IMR-90 (cell line): ENCODE measurements around the gene ADGRB3. TPM values are rescaled to one million over a fixed set of nuclear protein-coding genes. Genes with fewer than 3 reads are reported as not detected.

ENCODE experiments used
- ATAC-seq: fragments of 200-7000 bp; cut with Tn5 transposase; 2 replicates; pipeline ENCODE4 v1.9.1; 2020; ENCODE audit warnings: low read depth, mild to moderate bottlenecking, moderate library complexity
- BruUV-seq: library from RNA; stranded (reverse); fragments of 400-500 nt; replicated peaks from 2 replicates; lab custom pipeline; 2021; lab: Mats Ljungman, UMichigan
- CTCF ChIA-PET: fragments of 300-600 bp; formaldehyde crosslinking; extraction: SDS; loops from one replicate; lab custom pipeline; 2021; ENCODE audit warnings: antibody characterized with exemption; lab: Yijun Ruan, JAX
- POLR2A ChIA-PET: fragments of 300-600 bp; sonication (Branson Sonifier 250); formaldehyde crosslinking; loops from one replicate; lab custom pipeline; 2022; ENCODE audit warnings: antibody characterized with exemption; ENCODE audit not compliant: unreplicated experiment; lab: Charles Lee
- DNase-seq: peaks from one replicate; pipeline ENCODE4 v3.0.0; 2013
- H2AFZ ChIP-seq: replicated peaks from 2 replicates; pipeline ENCODE3; 2013; ENCODE audit warnings: low read length, mild to moderate bottlenecking; ENCODE audit not compliant: poor library complexity
- H2AK5ac ChIP-seq: 2 replicates; pipeline ENCODE4 v1.6.1; 2013; ENCODE audit warnings: low read depth, low read length, inconsistent platforms
- H2AK9ac ChIP-seq: replicated peaks from 2 replicates; pipeline ENCODE3; 2013; ENCODE audit warnings: mild to moderate bottlenecking, low read depth, low read length, moderate library complexity; ENCODE audit not compliant: poor library complexity
- H2BK120ac ChIP-seq: 2 replicates; pipeline ENCODE4 v1.6.1; 2013; ENCODE audit warnings: low read depth, low read length, inconsistent platforms
- H2BK15ac ChIP-seq: 3 replicates; pipeline ENCODE4 v1.6.1; 2013; ENCODE audit warnings: low read depth, low read length, inconsistent platforms
- H2BK20ac ChIP-seq: 2 replicates; pipeline ENCODE4 v1.6.1; 2013; ENCODE audit warnings: low read depth, mild to moderate bottlenecking, inconsistent platforms, low read length, moderate library complexity
- H2BK5ac ChIP-seq: 2 replicates; pipeline ENCODE4 v1.6.1; 2013; ENCODE audit warnings: mild to moderate bottlenecking, low read depth, low read length, inconsistent platforms; ENCODE audit not compliant: poor library complexity, severe bottlenecking
- H3K14ac ChIP-seq: replicated peaks from 2 replicates; pipeline ENCODE4 v1.6.1; 2013; ENCODE audit warnings: low read depth, low read length, inconsistent platforms
- H3K18ac ChIP-seq: 2 replicates; pipeline ENCODE4 v1.6.1; 2013; ENCODE audit warnings: low read depth, low read length, control low read depth
- H3K23ac ChIP-seq: 2 replicates; pipeline ENCODE4 v1.6.1; 2013; ENCODE audit warnings: low read depth, low read length, inconsistent platforms
- H3K27ac ChIP-seq: 2 replicates; pipeline ENCODE4 v1.5.1; 2013; ENCODE audit warnings: mild to moderate bottlenecking, control low read depth, low read length; ENCODE audit not compliant: insufficient read depth
- H3K27me3 ChIP-seq: 2 replicates; pipeline ENCODE4 v1.6.1; 2013; ENCODE audit warnings: low read length; ENCODE audit not compliant: control insufficient read depth, insufficient read depth
- H3K36me3 ChIP-seq: 2 replicates; pipeline ENCODE4 v1.6.1; 2013; ENCODE audit warnings: low read length, mixed read lengths; ENCODE audit not compliant: control insufficient read depth, insufficient read depth
- H3K4ac ChIP-seq: 2 replicates; pipeline ENCODE4 v1.6.1; 2013; ENCODE audit warnings: low read depth, low read length, inconsistent platforms
- H3K4me1 ChIP-seq: 2 replicates; pipeline ENCODE4 v1.6.1; 2013; ENCODE audit warnings: low read length, mixed read lengths; ENCODE audit not compliant: control insufficient read depth, insufficient read depth
- H3K4me2 ChIP-seq: 2 replicates; pipeline ENCODE4 v1.6.1; 2013; ENCODE audit warnings: low read depth, mild to moderate bottlenecking, control low read depth, low read length, moderate library complexity
- H3K4me3 ChIP-seq: 2 replicates; pipeline ENCODE4 v1.5.1; 2013; ENCODE audit warnings: low read depth, mild to moderate bottlenecking, control low read depth, low read length, moderate library complexity; ENCODE audit not compliant: insufficient read depth
- H3K56ac ChIP-seq: 2 replicates; pipeline ENCODE4 v1.6.1; 2013; ENCODE audit warnings: low read length, inconsistent platforms; ENCODE audit not compliant: insufficient read depth; ENCODE audit errors: extremely low read depth
- H3K79me1 ChIP-seq, 2 experiments: 2 replicates each; pipeline ENCODE4 v1.6.1; 2013; ENCODE audit warnings: low read length in 2 of 2, inconsistent platforms in 1 of 2, low read depth in 1 of 2
- H3K9ac ChIP-seq: 2 replicates; pipeline ENCODE4 v1.6.1; 2013; ENCODE audit warnings: low read depth, low read length, control low read depth
- H3K9me1 ChIP-seq: 2 replicates; pipeline ENCODE4 v1.6.1; 2013; ENCODE audit warnings: low read length, inconsistent platforms; ENCODE audit not compliant: insufficient read depth
- H3K9me3 ChIP-seq: 2 replicates; pipeline ENCODE4 v1.6.1; 2013; ENCODE audit warnings: low read length; ENCODE audit not compliant: control insufficient read depth, insufficient read depth
- H4K20me1 ChIP-seq: 2 replicates; pipeline ENCODE4 v1.6.1; 2013; ENCODE audit warnings: low read length, inconsistent platforms; ENCODE audit not compliant: insufficient read depth
- H4K5ac ChIP-seq: 2 replicates; pipeline ENCODE4 v1.6.1; 2013; ENCODE audit warnings: mild to moderate bottlenecking, low read depth, low read length, control low read depth
- H4K8ac ChIP-seq, 2 experiments: 2 replicates each; pipeline ENCODE4 v1.6.1; 2013; ENCODE audit warnings: low read depth in 2 of 2, low read length in 2 of 2, control low read depth in 1 of 2, inconsistent platforms in 1 of 2
- H4K91ac ChIP-seq: 2 replicates; pipeline ENCODE4 v1.6.1; 2013; ENCODE audit warnings: low read depth, low read length, inconsistent platforms; ENCODE audit not compliant: insufficient read depth
- BHLHE40 ChIP-seq: fragments of 150-350 bp; IDR thresholded peaks from 2 replicates; pipeline ENCODE4 v1.6.1; 2016; ENCODE audit warnings: mild to moderate bottlenecking, low read depth, low read length
- CEBPB ChIP-seq: IDR thresholded peaks from 2 replicates; pipeline ENCODE4 v1.6.1; 2012; ENCODE audit warnings: low read depth, low read length, improper control_type of control experiment
- CHD1 ChIP-seq: IDR thresholded peaks from 2 replicates; pipeline ENCODE4 v1.6.1; 2012; ENCODE audit warnings: low read depth, low read length, improper control_type of control experiment
- FOS ChIP-seq: fragments of 150-350 bp; IDR thresholded peaks from 2 replicates; pipeline ENCODE4 v1.6.1; 2016; ENCODE audit warnings: low read depth, low read length
- MAFK ChIP-seq: IDR thresholded peaks from 2 replicates; pipeline ENCODE4 v1.6.1; 2012; ENCODE audit warnings: low read depth, low read length, improper control_type of control experiment
- MAZ ChIP-seq: IDR thresholded peaks from 2 replicates; pipeline ENCODE4 v1.6.1; 2012; ENCODE audit warnings: low read depth, mild to moderate bottlenecking, low read length, improper control_type of control experiment, moderate library complexity, borderline replicate concordance
- MXI1 ChIP-seq: IDR thresholded peaks from 2 replicates; pipeline ENCODE4 v1.6.1; 2012; ENCODE audit warnings: low read depth, mild to moderate bottlenecking, low read length, moderate library complexity, borderline replicate concordance
- NFE2L2 ChIP-seq: fragments of 150-350 bp; IDR thresholded peaks from 2 replicates; pipeline ENCODE4 v1.6.1; 2016; ENCODE audit warnings: low read depth, mild to moderate bottlenecking, low read length
- POLR2A ChIP-seq: IDR thresholded peaks from 2 replicates; pipeline ENCODE4 v1.6.1; 2012; ENCODE audit warnings: mild to moderate bottlenecking, low read depth, low read length
- RAD21 ChIP-seq: IDR thresholded peaks from 2 replicates; pipeline ENCODE4 v1.6.1; 2012; ENCODE audit warnings: low read length, improper control_type of control experiment
- RCOR1 ChIP-seq: IDR thresholded peaks from 2 replicates; pipeline ENCODE4 v1.6.1; 2012; ENCODE audit warnings: mild to moderate bottlenecking, low read length, improper control_type of control experiment; ENCODE audit not compliant: insufficient replicate concordance
- RFX5 ChIP-seq: IDR thresholded peaks from 2 replicates; pipeline ENCODE4 v1.8.0; 2012; ENCODE audit warnings: low read depth, mild to moderate bottlenecking, low read length, moderate library complexity
- SMC3 ChIP-seq: fragments of 150-350 bp; IDR thresholded peaks from 2 replicates; pipeline ENCODE4 v1.6.1; 2016; ENCODE audit warnings: low read depth, mild to moderate bottlenecking, antibody characterized with exemption, low read length, moderate library complexity
- WGBS, 2 experiments: methylation state at CpG; one replicate each; pipeline versions ENCODE4 v1.1.5 to v1.1.7; 2013; ENCODE audit warnings: missing lambda C conversion rate in 2 of 2; ENCODE audit not compliant: insufficient read length in 1 of 2; ENCODE audit errors: extremely low coverage in 2 of 2; 5-methylcytosine and 5-hydroxymethylcytosine counted together
- dilution Hi-C: fragments of 300-500 bp; cut with HindIII; formaldehyde crosslinking; loops from one replicate; pipeline ENCODE4 v1.14.3; 2018; ENCODE audit warnings: low sequenced_read_pairs; ENCODE audit not compliant: unreplicated experiment
- in situ Hi-C: fragments of 300-500 bp; cut with MboI; formaldehyde crosslinking; loops from 3 replicates; pipeline ENCODE4 v1.14.3; 2019; ENCODE audit warnings: low sequenced_read_pairs, inconsistent platforms, mixed read lengths
- intact Hi-C: fragments of 100-400 bp; cut with micrococcal nuclease; formaldehyde crosslinking; loops from 2 replicates; pipeline ENCODE4 v1.10.0; 2022
- polyA plus RNA-seq, 3 experiments: library from polyadenylated mRNA; depleted of rRNA; stranded (reverse); fragments of >200 nt; gene quantifications; 2 replicates each; pipeline ENCODE4 v1.2.3, GENCODE V29; 2012; ENCODE audit warnings: low replicate concordance in 1 of 3
- total RNA-seq: library from RNA; depleted of rRNA; stranded (reverse); fragments of >200 nt; gene quantifications from 2 replicates; pipeline ENCODE4 v1.2.3, GENCODE V29; 2012
- TF ChIP-seq, protein P1 (sequence below): conservative IDR thresholded peaks from 2 replicates; pipeline ENCODE4 v1.5.1; 2012; ENCODE audit warnings: mild to moderate bottlenecking, low read depth, low read length, improper control_type of control experiment
- TF ChIP-seq, protein P2 (sequence below): fragments of 150-350 bp; IDR thresholded peaks from 2 replicates; pipeline ENCODE4 v1.6.1; 2016; ENCODE audit warnings: low read depth, mild to moderate bottlenecking, low read length, moderate library complexity, borderline replicate concordance
- TF ChIP-seq, protein P3 (sequence below): fragments of 150-350 bp; IDR thresholded peaks from 2 replicates; pipeline ENCODE4 v1.6.1; 2017; ENCODE audit warnings: mild to moderate bottlenecking, antibody characterized with exemption, low read length, low read depth

The ADGRB3 gene
- total and polyA plus RNA-seq, 2 of the 4 experiments (the other 2 are of a cell fraction) = not detected

- H3K56ac ChIP-seq = no peak overlapping the region
- ChIA-PET POLR2A (no interaction called here), CTCF (no interaction called here)
- no peak overlapping the region for H3K4ac ChIP-seq
- H2BK120ac ChIP-seq = no peak overlapping the region
- no peak overlapping the region for H2BK20ac ChIP-seq
- TF ChIP-seq MAZ (no peak), POLR2A (no peak), SMC3 (no peak), RAD21 (no peak), BHLHE40 (no peak), RCOR1 (no peak), RFX5 (no peak), FOS (no peak), MXI1 (no peak), CEBPB (no peak), CHD1 (no peak), NFE2L2 (no peak), MAFK (no peak)
- TF ChIP-seq, protein P1, sequence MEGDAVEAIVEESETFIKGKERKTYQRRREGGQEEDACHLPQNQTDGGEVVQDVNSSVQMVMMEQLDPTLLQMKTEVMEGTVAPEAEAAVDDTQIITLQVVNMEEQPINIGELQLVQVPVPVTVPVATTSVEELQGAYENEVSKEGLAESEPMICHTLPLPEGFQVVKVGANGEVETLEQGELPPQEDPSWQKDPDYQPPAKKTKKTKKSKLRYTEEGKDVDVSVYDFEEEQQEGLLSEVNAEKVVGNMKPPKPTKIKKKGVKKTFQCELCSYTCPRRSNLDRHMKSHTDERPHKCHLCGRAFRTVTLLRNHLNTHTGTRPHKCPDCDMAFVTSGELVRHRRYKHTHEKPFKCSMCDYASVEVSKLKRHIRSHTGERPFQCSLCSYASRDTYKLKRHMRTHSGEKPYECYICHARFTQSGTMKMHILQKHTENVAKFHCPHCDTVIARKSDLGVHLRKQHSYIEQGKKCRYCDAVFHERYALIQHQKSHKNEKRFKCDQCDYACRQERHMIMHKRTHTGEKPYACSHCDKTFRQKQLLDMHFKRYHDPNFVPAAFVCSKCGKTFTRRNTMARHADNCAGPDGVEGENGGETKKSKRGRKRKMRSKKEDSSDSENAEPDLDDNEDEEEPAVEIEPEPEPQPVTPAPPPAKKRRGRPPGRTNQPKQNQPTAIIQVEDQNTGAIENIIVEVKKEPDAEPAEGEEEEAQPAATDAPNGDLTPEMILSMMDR = no peak
- TF ChIP-seq, protein P2, sequence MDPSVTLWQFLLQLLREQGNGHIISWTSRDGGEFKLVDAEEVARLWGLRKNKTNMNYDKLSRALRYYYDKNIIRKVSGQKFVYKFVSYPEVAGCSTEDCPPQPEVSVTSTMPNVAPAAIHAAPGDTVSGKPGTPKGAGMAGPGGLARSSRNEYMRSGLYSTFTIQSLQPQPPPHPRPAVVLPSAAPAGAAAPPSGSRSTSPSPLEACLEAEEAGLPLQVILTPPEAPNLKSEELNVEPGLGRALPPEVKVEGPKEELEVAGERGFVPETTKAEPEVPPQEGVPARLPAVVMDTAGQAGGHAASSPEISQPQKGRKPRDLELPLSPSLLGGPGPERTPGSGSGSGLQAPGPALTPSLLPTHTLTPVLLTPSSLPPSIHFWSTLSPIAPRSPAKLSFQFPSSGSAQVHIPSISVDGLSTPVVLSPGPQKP = no peak
- TF ChIP-seq, protein P3, sequence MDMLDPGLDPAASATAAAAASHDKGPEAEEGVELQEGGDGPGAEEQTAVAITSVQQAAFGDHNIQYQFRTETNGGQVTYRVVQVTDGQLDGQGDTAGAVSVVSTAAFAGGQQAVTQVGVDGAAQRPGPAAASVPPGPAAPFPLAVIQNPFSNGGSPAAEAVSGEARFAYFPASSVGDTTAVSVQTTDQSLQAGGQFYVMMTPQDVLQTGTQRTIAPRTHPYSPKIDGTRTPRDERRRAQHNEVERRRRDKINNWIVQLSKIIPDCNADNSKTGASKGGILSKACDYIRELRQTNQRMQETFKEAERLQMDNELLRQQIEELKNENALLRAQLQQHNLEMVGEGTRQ = no peak
- no peak overlapping the region for H4K91ac ChIP-seq
- H3K27me3 ChIP-seq = no peaks in the 10 kb centered on the region
- no peaks in the 10 kb centered on the region for H3K36me3 ChIP-seq
- H2BK5ac ChIP-seq = no peak overlapping the region
- ATAC-seq (no peak), DNase-seq (no peak)
- H3K14ac ChIP-seq = no peak overlapping the region
- whole genome bisulfite sequencing, 2 experiments = no CpG with 5 or more reads among the region's 1 CpG
- no peak overlapping the region for H2AFZ ChIP-seq
- no peaks in the 10 kb centered on the region for H3K9me1 ChIP-seq
- no peak overlapping the region for H3K18ac ChIP-seq
- H3K9me3 ChIP-seq = no peaks in the 10 kb centered on the region
- no peak overlapping the region for H4K8ac ChIP-seq
- H4K5ac ChIP-seq = no peak overlapping the region
- no peak overlapping the region for H3K4me3 ChIP-seq
- BruUV-seq = no TSS peak
- H2AK5ac ChIP-seq = no peak overlapping the region
- no peak overlapping the region for H3K23ac ChIP-seq
- no peaks in the 10 kb centered on the region for H4K20me1 ChIP-seq
- dilution Hi-C loops (no loop called here), in situ Hi-C loops (no loop called here), intact Hi-C loops (no loop called here)
- no peaks in the 10 kb centered on the region for H3K4me1 ChIP-seq
- no peak overlapping the region for H2BK15ac ChIP-seq
- H3K79me1 ChIP-seq = no peaks in the 10 kb centered on the region
- H2AK9ac ChIP-seq = no peak overlapping the region
- no peak overlapping the region for H3K27ac ChIP-seq
- H3K9ac ChIP-seq = no peak overlapping the region
- H3K4me2 ChIP-seq = no peak overlapping the region
These were observed 743.2 kb downstream of the ADGRB3 start for GRCh38 chr6:69378326-69378725.
